RWPE2 (cell line): ENCODE results near the gene MAB21L3.

Experiments
- ATAC-seq: fragments of 200-7000 bp; cut with Tn5 transposase; 3 replicates; pipeline ENCODE4 v1.9.1; 2021; ENCODE audit warnings: low read depth
- DNase-seq: peaks from one replicate; pipeline ENCODE4 v3.0.0-alpha.2; 2020; ENCODE audit warnings: low spot score
- H3K27ac ChIP-seq: fragments of 450-650 bp; 2 replicates; pipeline ENCODE4 v1.5.1; 2017; ENCODE audit warnings: mild to moderate bottlenecking; ENCODE audit not compliant: poor library complexity, severe bottlenecking
- H3K27me3 ChIP-seq: fragments of 250-450 bp; sonication (Bioruptor Pico); 2 replicates; pipeline ENCODE4 v1.5.1; 2021; ENCODE audit warnings: mild to moderate bottlenecking, moderate library complexity; ENCODE audit not compliant: insufficient read depth, poor library complexity, severe bottlenecking
- H3K36me3 ChIP-seq: fragments of 250-450 bp; sonication (Bioruptor Pico); 2 replicates; pipeline ENCODE4 v1.5.1; 2020; ENCODE audit warnings: low read depth, mild to moderate bottlenecking, moderate library complexity
- H3K4me1 ChIP-seq: fragments of 250-450 bp; sonication (Bioruptor Pico); 2 replicates; pipeline ENCODE4 v1.5.1; 2021; ENCODE audit warnings: mild to moderate bottlenecking, moderate library complexity; ENCODE audit not compliant: insufficient read depth, poor library complexity, severe bottlenecking
- H3K4me3 ChIP-seq: fragments of 250-450 bp; sonication (Bioruptor Pico); 2 replicates; pipeline ENCODE4 v1.5.1; 2021; ENCODE audit warnings: mild to moderate bottlenecking, moderate library complexity; ENCODE audit not compliant: severe bottlenecking
- H3K9me3 ChIP-seq: fragments of 250-450 bp; sonication (Bioruptor Pico); 2 replicates; pipeline ENCODE4 v1.5.1; 2021; ENCODE audit warnings: mild to moderate bottlenecking, moderate library complexity; ENCODE audit not compliant: severe bottlenecking
- TF ChIP-seq, protein P1 (sequence below): fragments of 450-650 bp; IDR thresholded peaks from one replicate; pipeline ENCODE4 v1.5.1; 2017; ENCODE audit warnings: mild to moderate bottlenecking, moderate library complexity; ENCODE audit not compliant: poor library complexity, severe bottlenecking

MAB21L3 gene

GRCh38 chr1:116087628-116088027 lies 23.6 kb upstream of the MAB21L3 start:
- TF ChIP-seq, protein P1, sequence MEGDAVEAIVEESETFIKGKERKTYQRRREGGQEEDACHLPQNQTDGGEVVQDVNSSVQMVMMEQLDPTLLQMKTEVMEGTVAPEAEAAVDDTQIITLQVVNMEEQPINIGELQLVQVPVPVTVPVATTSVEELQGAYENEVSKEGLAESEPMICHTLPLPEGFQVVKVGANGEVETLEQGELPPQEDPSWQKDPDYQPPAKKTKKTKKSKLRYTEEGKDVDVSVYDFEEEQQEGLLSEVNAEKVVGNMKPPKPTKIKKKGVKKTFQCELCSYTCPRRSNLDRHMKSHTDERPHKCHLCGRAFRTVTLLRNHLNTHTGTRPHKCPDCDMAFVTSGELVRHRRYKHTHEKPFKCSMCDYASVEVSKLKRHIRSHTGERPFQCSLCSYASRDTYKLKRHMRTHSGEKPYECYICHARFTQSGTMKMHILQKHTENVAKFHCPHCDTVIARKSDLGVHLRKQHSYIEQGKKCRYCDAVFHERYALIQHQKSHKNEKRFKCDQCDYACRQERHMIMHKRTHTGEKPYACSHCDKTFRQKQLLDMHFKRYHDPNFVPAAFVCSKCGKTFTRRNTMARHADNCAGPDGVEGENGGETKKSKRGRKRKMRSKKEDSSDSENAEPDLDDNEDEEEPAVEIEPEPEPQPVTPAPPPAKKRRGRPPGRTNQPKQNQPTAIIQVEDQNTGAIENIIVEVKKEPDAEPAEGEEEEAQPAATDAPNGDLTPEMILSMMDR: no peak
- ATAC-seq (no peak), DNase-seq (no peak)
- Histone ChIP-seq H3K27me3 (no peaks in the 10 kb centered on the region), H3K27ac (no peak overlapping the region), H3K4me3 (no peak overlapping the region), H3K4me1 (no peaks in the 10 kb centered on the region), H3K9me3 (peaks cover 11% of the 10 kb centered on the region), H3K36me3 (peaks cover 14% of the 10 kb centered on the region; the same call in 1 of the 2 replicates)

DNA sequence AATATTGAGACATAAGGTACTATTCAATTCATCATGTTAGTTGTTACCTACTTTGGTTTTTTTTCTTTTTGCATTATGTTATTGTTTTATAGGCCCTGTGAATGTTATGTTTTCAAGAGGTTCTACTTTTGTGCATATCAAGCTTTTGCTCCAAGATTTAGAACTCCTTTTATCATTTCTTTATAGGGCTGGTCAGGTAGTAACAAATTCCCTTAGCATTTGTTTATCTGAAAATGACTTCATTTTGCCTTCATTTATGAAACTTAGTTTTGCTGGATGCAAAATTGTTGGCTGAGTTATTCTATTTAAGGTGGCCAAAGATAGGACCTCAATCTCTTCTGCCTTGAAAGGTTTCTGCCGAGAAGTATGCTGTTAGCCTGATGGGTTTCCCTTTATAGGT lies 21.3 kb upstream of the MAB21L3 start:
- DNase-seq (no peak), ATAC-seq (no peak)
- no peak overlapping the region for H3K27ac ChIP-seq
- no peaks in the 10 kb centered on the region for H3K27me3 ChIP-seq
- TF ChIP-seq, protein P1: no peak
- 0 out of 2 replicates have a peak, but pooled peaks cover 14% of the 10 kb centered on the region for H3K36me3 ChIP-seq
- H3K9me3 ChIP-seq: peaks cover 13% of the 10 kb centered on the region
- no peak overlapping the region for H3K4me3 ChIP-seq
- no peaks in the 10 kb centered on the region for H3K4me1 ChIP-seq

- ATAC-seq (no peak), DNase-seq (no peak)
- Histone ChIP-seq H3K4me1 (no peaks in the 10 kb centered on the region), H3K9me3 (peaks cover 17% of the 10 kb centered on the region), H3K27me3 (no peaks in the 10 kb centered on the region), H3K27ac (no peak overlapping the region), H3K4me3 (no peak overlapping the region), H3K36me3 (peaks cover 14% of the 10 kb centered on the region; the same call in 1 of the 2 replicates)
- TF ChIP-seq, protein P1: no peak
Observed at GRCh38 chr1:116091083-116091482, 20.1 kb upstream of the MAB21L3 start.

DNA sequence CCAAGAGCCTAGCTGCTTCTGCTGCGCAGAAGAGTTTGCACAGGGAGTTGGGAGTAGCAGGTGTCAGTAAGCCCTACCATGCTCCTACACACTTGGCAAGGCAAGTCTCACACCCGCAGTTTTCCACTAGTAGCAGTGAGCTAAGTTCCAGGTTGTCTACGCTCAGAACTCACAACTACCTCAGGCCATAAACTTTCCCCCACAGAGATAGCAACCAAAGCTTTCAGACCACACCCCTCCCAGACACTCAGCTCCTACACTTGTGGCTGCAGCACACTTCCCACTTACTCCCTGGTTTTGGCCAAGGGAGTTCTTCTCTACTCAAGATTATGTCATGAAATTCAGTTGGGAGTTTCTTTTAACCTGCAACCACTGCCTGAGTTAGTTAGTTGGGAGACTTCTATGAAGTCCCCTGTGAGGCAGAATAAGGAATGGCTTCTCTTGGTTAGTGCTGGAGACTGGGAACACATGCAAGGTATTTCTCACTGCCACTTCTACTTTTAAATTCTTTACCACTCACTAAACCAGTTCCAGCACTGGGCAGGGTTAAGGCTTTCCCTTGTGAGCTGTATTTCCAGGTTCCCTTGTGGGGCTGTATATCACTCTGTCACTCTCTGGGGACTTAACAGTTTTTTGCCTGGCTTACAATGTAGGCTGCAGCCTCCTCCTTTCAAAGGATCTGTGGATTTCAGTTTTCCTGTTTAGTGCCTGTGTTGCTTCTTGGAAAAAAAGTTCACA lies 18.3 kb upstream of the MAB21L3 start:
- TF ChIP-seq, protein P1: no peak
- peaks cover 17% of the 10 kb centered on the region for H3K9me3 ChIP-seq
- no peak for DNase-seq
- H3K27me3 ChIP-seq: no peaks in the 10 kb centered on the region
- H3K4me1 ChIP-seq: no peaks in the 10 kb centered on the region
- no peak for ATAC-seq
- no peak overlapping the region for H3K27ac ChIP-seq
- no peak overlapping the region for H3K4me3 ChIP-seq
- H3K36me3 ChIP-seq: peaks cover 14% of the 10 kb centered on the region; the same call in 1 of the 2 replicates

DNA sequence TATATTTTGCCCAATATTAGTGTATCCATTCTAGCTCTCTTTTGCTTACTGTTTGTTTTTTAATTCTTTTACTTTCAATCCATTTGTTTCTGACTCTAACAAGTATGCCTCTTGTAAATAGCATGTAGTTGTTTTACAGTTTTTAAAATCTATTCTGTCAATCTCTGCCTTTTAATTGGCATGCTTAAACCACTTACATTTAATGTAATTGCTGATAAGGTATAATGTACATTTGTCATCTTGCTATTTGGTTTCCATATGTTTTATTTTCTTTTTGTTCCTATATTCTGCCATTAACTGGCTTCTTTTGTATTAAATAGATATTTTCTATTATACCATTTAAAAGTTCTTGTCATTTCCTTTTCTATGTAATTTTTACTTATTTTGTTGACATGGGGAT lies 16.2 kb upstream of the MAB21L3 start:
- DNase-seq (no peak), ATAC-seq (no peak)
- peaks cover 8% of the 10 kb centered on the region; the same call in 1 of the 2 replicates for H3K36me3 ChIP-seq
- no peak overlapping the region for H3K27ac ChIP-seq
- no peaks in the 10 kb centered on the region for H3K27me3 ChIP-seq
- no peak overlapping the region for H3K4me3 ChIP-seq
- H3K4me1 ChIP-seq: no peaks in the 10 kb centered on the region
- TF ChIP-seq, protein P1: no peak
- peaks cover 8% of the 10 kb centered on the region for H3K9me3 ChIP-seq
